T47D (cell line): ENCODE measurements around the gene GLIS1.

ENCODE experiments used
- DNase-seq, 2 experiments: peaks; one replicate each; pipeline versions ENCODE4 v3.0.0 to v3.0.0-alpha.2; 2011 to 2012; ENCODE audit warnings: low read depth in 1 of 2, low spot score in 1 of 2
- JUND ChIP-seq: IDR thresholded peaks from 2 replicates; pipeline ENCODE4 v1.6.1; 2012; ENCODE audit warnings: low read depth
- in situ Hi-C: cut with HindIII; loops from 2 replicates; pipeline ENCODE4 v1.10.0; 2016; ENCODE audit warnings: low sequenced_read_pairs, low pct_unique_long_range_greater_than_20kb

GLIS1 gene

DNA sequence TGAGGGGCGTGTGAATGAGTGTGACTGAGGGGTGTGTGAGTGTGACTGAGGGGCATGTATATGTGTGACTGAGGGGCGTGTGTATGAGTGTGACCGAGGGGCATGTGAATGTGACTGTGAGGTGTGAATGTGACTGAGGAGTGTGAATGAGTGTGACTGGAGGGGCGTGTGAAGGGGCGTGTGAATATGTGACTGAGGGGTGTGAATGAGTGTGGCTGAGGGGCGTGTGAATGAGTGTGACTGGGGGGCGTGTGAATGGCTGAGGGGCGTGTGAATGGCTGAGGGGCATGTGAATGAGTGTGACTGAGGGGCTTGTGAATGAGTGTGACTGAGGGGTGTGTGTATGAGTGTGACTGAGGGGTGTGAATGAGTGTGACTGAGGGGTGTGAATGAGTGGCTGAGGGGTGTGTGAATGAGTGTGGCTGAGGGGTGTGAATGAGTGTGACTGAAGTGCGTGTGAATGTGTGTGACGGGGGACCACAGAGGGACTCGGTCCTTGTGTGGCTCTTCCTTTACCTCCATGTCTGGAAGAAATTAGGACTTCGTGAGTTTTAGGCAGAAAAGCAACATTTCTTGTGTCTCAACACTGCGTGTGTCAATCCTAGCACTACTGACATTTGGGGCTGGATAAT is 105.8 kb downstream of the GLIS1 start:
- DNase-seq: no peak

DNA sequence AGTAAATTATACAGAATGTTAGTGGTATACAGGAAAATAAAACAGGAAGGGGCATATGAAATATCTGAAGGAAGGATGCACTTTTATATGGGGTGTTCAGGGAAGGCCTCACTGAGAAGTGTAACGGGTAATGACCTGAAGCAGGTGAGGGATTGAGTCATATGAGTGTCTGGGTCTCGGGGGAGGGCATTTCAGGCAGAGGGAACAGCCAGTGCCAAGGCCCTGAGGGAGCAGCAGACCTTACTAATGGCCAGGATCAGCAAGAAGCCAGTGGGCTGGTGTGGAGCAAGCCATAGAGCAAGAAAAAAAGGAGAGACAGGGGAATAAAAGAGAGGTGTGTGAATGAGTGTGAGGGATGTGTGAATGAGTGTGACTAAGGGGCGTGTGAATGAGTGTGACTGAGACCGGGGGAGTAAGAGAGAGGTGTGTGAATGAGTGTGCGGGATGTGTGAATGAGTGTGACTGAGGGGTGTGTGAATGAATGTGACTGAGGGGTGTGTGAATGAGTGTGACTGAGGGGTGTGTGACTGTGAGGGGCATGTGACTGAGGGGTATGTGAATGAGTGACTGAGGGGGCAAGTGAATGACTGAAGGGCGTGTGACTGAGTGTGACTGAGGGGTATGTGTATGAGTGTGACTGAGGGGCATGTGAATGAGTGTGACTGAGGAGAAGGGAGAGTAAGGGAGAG is 107.2 kb downstream of the GLIS1 start:
- in situ Hi-C loops: no loop called here
- no peak for DNase-seq
- TF ChIP-seq JUND: no peak

More for the DNA sequence above, 105.8 kb downstream of the GLIS1 start:
- no peak for TF ChIP-seq JUND
- in situ Hi-C loops: no loop called here

DNA sequence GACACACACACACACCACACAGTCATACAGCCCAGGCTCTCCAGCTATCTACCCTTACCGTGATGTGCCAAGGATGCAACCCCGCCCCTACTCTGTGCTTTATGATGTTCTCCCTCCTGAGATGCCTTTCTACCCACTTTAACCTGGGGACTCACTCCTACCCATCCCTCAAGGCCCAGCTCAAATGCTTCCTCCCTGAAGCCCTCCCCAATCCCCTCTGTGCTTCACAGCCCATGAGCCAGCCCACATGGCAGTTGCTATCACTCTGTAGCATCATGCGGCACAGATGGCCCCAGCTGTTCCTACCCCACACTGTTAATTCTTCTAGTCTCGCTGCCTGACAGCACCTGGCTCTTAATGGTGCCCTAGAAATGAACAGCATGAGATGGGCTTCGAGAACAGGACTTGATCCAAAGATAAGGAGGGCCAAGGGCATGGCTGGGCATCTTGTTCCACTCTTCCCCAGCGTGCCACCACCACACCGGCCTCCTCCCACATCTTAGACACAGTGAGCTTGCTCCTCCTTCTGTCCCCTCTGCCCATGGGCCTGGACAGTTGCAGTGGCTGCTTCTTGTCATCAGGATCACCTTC is 109.8 kb downstream of the GLIS1 start:
- in situ Hi-C loops: no loop called here
- DNase-seq: no peak
- TF ChIP-seq JUND: no peak

DNA sequence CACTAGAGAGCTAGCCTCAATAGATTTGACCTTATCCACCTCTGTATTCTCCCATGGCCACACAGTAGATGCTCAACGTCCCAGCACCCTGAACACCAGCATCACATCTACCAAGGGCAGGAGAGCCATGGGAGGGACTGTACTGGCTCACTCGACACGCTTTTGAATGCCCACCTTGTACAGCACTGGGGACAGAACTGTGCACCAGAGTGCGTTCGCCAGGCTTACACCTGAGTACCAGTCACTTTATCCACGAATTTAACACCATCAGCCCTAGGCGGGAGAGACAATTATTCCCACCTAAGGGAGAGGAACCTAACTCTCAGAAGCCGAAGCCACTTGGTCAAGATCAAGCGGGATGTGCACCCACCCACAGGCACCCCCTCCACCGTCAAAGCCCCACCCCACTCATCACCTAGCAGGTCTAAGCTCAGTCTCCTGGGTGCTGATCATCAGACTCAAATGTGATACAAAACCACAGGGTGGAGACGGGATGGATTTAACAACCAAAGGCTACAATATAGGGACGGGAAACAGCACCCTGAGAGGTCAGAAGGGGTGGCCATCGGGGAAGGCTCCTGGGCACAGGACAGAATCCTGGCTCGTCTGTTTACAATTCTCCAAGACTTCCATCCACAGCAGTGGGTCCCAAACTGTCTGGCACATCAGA is 110.5 kb downstream of the GLIS1 start:
- no peak for DNase-seq
- in situ Hi-C loops: no loop called here
- no peak for TF ChIP-seq JUND

- no peak for DNase-seq
- TF ChIP-seq JUND: no peak
- in situ Hi-C loops: no loop called here
Measured at GRCh38 chr1:53627666-53628065, 111.3 kb downstream of the GLIS1 start.

DNA sequence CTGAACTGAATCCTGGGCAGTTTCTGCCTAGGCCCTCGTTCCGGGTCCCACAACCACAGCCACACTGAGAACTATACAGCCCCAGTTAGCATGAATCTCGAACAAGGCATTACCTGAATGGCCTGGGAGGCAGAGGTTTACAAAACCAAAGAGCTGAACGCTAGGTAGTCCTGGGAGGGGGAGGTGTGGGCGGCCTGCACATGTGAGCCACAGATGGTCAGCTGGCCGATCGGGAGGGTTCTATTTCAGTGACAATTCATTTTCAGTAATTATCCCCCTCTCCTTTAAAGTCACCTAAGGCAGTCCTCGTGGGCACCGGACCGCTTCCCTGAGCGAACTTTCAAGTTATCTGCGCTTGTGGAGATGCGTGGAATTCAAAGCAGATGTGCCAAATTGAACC is 111.9 kb downstream of the GLIS1 start:
- no peak for TF ChIP-seq JUND
- in situ Hi-C loops: no loop called here
- DNase-seq: no peak

DNA sequence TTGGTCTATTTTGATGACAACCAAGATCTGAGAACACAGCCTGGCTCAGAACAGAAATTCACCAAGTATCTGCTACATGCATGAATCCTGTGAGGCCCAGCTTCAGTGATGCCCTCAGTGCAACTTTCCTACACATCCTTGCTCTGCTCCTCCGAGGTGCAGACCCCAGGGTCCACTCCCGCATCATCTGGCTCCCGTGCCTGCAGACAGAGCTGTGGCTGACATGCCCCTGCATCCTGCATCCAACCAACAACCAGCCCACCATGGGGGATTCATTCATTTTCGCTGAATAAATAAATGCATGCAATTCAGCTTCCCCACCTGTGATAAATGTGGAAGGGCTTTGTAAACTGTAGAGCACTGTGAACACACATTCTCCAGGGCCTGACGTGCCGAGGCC is 112.3 kb downstream of the GLIS1 start:
- no peak for DNase-seq
- no peak for TF ChIP-seq JUND
- in situ Hi-C loops: no loop called here

- TF ChIP-seq JUND: no peak
- no peak for DNase-seq
Measured at GRCh38 chr1:53625766-53626520, 113.0 kb downstream of the GLIS1 start.

GRCh38 chr1:53625049-53625448 is 113.9 kb downstream of the GLIS1 start:
- TF ChIP-seq JUND: no peak
- no peak for DNase-seq

More at GRCh38 chr1:53625766-53626520, 113.0 kb downstream of the GLIS1 start:
- in situ Hi-C loops: no loop called here

DNA sequence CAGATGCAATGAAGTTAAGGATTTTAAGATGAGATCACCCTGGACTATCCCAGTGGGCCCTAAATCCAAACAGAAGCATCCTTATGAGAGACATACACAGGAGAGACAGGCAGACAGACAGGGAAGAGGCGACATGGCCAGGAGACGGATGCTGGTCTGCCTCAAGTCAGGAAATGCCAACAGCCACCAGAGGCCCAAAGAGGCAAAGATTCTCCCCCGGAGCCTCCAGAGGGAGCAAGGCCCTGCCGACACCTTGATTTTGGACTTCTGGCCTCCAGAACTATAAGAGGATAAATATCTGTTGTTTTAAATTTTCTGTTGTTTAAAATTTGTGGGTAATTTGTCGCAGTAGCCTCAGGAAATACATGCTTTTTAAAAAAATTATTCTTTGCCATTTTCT is 116.4 kb downstream of the GLIS1 start:
- no peak for TF ChIP-seq JUND
- DNase-seq: no peak
- in situ Hi-C loops: no loop called here

More at GRCh38 chr1:53625049-53625448, 113.9 kb downstream of the GLIS1 start:
- in situ Hi-C loops: no loop called here

- in situ Hi-C loops: no loop called here
- no peak for DNase-seq
- TF ChIP-seq JUND: no peak
Measured at GRCh38 chr1:53621144-53621543, 117.8 kb downstream of the GLIS1 start.
